Middle frontal gyrus (tissue), 1 donor: Measurements from ENCODE around the gene PSENEN.
A peak's percentile ranks its signal among the peaks of the same experiment; 100 is the strongest.

Experiments
- DNase-seq: peaks from one replicate; pipeline ENCODE4 v3.0.0-alpha.2; 2015; ENCODE audit warnings: low spot score; ENCODE audit errors: extremely low spot score

PSENEN gene, protein sequence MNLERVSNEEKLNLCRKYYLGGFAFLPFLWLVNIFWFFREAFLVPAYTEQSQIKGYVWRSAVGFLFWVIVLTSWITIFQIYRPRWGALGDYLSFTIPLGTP

DNA sequence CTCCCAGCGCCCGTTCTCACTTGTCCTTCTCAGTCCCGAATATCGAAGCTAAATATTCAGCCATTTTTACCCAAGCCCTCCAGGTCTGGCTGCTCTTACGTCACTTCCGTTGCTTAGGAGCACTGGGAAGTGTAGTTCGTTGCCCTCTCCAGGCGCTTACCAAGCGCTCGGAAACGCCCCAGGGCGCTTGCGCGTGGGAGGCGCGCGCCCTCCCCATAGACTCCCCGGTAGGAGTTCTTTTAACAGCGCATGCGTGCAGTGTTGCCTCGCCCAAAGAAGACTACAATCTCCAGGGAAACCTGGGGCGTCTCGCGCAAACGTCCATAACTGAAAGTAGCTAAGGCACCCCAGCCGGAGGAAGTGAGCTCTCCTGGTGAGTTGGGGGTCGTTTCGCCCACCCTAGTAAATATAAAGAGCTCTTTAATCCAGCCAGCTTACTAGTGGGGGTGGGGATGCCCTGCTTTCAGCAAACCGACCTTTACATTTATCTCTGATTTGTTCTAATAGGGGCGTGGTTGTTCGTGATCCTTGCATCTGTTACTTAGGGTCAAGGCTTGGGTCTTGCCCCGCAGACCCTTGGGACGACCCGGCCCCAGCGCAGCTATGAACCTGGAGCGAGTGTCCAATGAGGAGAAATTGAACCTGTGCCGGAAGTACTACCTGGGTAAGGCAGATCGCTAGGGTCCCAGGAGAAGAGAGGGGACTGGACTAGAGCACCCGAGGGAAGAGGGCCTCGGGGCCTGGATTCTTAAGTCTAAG lies at the start of gene PSENEN, which contains the start of gene U2AF1L4:
Gene PSENEN (plus strand): TSS at position 324 of the 759 bp plus-strand sequence. CDS start 280 bp downstream, at position 604.
Gene U2AF1L4 (minus strand): TSS at position 91 of the 759 bp plus-strand sequence. CDS start 27 bp downstream, at position 64.
- peak; percentile 99 for DNase-seq

DNA sequence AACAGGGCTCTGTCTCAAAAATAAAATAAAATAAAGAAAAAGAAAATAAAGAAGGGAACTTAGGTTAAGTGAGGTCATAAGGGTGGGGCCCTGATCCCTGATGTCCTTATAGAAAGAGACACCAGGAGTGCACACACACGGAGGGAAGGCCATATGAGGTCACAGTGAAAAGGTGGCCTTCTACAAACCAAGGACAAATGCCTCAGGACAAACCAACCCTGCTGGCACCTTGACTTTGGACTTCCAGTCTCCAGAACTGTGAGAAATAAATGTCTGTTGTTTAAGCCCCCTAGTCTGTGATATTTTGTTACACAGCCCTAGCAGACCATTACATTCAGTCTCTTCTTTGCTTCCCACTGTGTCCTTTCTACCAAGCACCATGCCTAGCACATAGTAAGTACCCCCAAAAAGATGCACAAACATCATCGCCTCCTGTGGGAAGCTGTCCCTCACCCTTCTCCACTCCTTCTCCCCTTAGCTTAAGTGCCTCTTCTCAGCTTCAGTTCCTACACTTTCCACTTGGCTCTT lies 49.5 kb upstream of the PSENEN start:
- DNase-seq: no peak

DNA sequence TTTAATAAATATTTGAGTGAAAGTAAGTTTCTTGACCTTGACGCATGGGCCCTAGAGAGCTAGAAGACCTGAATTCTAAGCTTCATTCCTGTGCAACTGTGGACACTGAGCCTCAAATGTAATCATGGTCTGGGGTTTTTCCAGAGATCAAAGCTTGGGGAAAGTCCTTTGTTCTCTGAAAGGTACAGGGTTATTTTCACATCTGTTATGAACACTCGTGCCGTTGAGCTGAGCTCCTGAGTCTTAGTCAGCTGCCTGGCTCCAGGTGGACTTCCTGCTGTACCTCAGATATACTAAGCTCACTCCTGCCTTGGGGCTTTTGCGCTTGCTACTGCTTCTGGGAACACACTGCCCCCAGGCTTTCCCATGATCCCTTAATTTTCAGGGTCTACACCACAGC lies 48.6 kb upstream of the PSENEN start:
- DNase-seq: no peak

DNA sequence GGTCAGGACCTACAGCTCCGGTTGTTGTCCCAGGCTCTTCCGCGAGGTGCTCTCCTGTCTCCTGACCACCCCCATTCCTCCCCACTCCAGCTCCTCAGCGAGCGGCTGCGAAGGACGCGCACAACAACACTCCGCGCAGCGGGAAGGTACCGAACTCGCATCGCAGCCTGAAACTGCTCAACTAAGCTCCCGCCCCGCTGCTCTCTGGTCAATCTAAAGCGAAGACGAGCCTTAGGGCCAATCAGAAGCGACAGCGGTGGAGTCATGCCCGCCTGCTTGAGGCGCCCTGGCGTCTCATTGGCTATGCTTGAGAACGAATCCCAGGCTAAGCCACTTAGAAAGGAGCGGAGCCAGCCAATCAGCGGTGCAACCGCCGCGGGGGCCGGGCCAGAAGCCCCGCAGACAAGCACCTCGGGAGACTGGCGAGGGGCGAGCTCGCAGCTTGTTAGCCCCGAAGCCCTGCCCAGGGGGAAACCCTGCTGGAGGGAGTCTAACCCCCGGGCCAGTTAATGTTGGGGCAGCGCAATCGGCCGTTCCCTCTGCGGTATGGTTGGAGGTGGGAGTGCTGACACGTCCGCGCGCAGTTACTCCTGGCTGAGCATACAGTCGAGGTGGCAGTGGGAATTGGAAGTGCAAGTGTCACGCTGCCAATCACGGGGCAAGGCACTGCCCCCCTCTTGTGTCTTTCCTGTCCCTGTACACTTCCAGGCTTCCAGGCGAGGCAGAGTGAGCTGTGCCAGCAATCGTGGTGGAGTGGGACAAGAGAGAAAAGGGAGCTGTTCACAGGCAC lies 43.0 kb upstream of the PSENEN start:
- peak; percentile 98 for DNase-seq

DNA sequence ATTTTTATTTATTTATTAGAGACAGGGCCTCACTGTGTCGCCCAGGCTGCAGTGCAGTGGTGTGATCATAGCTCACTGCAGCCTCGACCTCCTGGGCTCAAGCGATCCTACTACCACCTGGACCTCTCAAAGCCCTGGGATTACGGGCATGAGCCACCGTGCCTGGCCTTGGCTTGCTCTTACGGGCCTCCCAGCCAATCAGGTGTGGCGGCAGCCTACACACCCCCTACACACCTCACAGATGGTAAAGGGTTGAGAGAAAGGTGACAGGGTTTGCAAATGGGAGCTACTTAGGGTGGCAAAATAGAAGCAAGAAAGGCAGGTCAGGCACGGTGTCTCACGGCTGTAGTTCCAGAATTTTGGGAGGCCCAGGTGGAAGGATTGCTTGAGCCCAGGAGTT lies 42.1 kb upstream of the PSENEN start:
- no peak for DNase-seq

DNA sequence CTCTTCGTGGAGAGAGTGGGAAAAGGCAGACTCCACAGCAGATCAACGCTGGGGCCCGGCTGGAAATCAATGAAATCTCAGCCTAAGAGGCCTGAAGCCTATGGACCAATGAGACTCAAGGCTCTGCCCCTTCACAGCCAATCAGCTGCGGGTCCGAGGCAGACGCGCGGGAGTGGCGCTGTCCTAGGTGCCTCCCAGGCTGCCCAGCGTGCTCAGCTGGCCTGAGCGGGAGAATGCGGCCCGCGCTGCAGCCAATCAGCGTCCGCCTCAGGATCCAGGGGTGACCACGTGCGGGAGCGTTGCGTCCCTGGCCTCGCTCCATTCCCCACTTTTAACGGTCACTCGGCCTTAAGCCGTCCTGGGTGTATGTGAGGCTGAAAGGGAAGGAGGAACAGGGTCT lies 41.2 kb upstream of the PSENEN start, which contains the start of gene ZBTB32:
Gene ZBTB32 (plus strand): TSS at position 341 of the 400 bp plus-strand sequence. CDS start 10,069 bp downstream, outside the sequence.
- no peak for DNase-seq

DNA sequence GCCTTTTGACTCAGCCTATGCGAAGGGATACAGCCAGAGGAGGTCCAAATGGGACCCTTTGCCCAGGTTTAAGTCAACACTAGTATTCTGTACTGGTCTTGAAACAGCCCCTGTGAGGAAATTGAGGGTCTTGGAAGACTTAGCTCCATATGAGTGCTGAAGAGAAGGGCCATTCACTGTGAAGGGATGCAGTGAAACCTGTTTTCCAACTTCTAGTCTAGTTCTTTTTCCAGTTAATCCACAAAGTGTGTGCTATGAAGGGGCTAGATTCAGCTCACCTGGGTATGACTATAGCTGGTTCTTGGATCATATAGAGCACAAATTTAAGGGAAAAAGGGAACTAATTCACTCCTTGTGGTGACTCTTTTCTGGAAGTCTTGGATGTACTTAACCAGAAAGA lies 37.1 kb upstream of the PSENEN start:
- no peak for DNase-seq

DNA sequence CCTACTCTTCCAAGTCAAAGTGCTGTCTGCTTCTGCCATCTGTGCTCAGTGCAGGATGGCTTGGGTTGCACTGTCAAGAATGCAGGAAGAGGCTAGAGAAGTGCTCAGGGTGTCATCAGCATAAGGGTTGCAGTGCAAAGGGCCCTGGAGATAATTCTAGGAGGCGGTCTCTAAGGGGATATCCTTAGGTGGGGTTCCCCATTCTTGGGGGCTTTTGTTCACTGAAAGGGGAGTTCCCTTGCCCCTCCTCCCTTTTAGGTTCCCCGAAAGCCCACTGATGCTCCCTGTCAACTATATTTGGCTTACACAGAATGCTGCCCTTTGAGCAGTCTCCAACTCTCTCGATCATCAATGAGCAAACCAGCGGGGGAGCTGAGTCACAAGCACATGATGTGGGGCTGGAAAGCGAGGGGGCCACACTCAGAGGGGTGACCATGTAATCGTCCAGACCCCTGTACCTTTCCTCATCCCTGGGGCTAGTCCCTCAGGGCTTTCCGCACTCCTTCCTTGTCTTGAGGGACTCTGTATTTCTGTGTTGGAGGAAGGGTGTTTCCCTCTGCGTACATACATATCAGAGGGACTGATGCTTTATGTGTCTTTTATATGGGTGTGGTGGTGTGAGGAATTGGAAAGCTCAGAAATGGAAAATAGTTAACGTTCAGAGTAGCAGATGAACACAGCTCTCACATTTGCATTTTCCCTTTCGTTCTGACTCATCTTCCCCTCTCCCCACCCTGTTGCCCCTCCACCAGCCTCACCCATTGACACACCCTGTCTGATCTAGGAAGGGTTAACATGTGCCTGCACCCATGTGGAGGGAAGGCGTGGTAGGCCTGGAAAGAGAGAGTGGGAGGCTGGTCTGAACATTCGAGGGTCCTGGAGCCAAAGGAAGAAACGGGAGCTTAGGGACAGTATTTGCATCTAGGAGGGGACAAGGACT lies 34.4 kb upstream of the PSENEN start:
- no peak for DNase-seq

DNA sequence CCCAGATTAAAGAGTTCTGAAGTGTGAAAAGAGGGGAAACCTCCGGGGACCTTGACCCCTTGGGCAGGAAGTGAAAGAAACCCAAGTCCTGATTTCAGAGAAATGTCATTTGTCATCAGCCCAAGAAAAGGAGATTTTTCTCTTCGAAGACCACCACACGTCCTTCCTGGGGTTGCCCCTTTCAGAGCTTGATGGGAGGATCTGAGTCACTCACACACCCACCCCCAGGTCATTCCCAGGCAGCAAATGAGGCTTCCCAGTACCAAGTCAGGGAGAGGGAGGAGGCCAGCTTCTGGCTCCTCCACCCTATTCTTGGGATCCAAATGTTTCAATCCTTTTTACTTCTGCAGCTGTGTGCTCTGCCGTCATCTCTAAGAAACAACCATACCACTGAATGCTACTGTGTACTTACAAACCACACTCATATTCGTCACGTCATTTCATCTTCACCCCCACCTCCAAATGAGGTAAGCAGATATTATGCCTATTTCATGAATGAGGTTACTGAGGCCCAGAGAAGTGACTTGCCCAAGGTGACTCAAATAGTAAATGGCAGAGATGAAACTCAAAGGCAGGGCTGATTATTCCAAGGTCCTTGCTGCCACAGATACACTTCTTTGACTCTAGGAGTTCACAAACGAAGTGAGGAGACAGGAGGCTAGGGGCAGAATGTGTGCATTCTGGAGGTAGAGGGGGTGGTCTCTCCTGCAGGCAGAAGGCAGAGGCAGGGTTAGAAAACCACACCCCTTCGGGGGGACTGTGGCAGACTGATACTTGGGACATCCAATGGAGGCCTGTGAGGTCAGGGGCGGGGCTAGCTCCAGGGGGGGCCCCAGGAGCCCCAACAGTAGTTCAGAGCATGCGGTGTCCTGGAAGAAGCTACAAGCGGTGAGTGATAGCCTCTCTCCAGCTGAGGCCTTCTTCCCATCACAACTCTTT lies 32.6 kb upstream of the PSENEN start:
- DNase-seq: no peak

DNA sequence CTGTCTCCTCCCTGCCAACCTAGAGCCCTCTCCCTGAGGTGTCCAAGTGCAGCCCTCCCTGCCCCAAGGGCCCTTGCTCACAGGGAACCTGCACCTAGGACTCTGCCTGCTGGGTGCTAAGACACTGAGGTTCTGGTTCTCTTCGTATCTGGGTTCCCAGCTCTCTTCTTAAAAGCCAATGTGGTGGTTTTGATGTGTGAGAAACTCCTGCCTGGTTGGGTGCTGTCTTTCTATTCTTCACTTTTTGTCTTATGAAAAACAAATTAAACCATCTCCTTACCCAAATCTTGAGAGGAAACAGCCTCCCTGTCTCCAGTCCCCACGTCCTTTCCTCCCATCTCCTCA lies 32.0 kb upstream of the PSENEN start:
- no peak for DNase-seq

DNA sequence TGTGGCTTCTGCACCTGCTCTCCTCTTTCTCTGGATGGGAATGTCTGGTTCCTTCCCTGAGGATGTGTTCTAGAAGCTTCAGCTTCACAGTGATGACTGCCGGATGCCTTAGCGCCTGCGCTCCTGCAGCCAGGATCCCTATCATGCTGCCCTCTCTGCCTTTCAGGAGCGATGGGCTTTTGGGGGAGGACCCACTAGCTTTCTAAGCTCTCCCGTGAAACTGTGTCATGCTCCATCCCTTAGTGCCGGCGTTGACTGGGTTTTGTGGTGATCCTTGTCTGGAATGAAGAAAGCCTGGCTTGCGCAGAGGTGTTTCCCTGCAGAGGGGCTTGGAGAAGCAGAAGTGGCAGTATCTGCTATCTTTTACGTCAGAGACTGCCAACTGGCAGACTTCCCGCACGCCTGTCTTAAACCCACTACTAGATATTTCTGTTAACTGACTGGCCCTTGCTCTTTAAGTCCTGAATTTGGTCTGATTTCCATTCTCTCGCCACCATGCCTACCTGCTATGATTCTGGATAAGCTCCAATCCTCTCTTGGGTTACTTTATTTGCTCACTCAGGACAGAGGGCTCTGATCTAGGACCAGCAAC lies 31.5 kb upstream of the PSENEN start:
- DNase-seq: no peak

DNA sequence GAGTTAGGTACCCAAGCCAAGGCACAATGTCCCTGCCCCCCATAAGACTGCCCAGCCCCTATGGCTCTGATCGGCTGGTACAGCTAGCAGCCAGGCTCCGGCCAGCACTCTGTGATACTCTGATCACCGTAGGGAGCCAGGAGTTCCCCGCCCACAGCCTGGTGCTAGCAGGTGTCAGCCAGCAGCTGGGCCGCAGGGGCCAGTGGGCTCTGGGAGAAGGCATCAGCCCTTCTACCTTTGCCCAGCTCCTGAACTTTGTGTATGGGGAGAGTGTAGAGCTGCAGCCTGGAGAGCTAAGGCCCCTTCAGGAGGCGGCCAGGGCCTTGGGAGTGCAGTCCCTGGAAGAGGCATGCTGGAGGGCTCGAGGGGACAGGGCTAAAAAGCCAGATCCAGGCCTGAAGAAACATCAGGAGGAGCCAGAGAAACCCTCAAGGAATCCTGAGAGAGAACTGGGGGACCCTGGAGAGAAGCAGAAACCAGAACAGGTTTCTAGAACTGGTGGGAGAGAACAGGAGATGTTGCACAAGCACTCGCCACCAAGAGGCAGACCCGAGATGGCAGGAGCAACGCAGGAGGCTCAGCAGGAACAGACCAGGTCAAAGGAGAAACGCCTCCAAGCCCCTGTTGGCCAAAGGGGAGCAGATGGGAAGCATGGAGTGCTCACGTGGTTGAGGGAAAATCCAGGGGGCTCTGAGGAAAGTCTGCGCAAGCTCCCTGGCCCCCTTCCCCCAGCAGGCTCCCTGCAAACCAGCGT lies 30.7 kb upstream of the PSENEN start:
- DNase-seq: no peak

DNA sequence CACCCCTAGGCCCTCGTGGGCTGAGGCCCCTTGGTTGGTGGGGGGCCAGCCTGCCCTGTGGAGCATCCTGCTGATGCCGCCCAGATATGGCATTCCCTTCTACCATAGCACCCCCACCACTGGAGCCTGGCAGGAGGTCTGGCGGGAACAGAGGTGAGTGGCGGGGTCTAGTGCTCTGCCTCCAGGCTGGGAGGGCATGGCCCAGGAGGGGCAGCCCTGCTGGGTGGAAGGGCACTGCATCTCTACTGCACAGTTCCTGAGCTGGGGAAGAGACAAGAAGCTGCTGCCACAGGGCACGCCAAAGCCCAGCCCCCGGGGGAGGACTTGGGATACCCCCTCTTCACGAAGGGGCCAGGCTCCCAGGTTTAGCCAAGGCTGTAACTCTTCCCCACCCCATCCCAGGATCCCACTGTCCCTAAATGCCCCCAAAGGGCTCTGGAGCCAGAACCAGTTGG lies 30.1 kb upstream of the PSENEN start:
- no peak for DNase-seq

DNA sequence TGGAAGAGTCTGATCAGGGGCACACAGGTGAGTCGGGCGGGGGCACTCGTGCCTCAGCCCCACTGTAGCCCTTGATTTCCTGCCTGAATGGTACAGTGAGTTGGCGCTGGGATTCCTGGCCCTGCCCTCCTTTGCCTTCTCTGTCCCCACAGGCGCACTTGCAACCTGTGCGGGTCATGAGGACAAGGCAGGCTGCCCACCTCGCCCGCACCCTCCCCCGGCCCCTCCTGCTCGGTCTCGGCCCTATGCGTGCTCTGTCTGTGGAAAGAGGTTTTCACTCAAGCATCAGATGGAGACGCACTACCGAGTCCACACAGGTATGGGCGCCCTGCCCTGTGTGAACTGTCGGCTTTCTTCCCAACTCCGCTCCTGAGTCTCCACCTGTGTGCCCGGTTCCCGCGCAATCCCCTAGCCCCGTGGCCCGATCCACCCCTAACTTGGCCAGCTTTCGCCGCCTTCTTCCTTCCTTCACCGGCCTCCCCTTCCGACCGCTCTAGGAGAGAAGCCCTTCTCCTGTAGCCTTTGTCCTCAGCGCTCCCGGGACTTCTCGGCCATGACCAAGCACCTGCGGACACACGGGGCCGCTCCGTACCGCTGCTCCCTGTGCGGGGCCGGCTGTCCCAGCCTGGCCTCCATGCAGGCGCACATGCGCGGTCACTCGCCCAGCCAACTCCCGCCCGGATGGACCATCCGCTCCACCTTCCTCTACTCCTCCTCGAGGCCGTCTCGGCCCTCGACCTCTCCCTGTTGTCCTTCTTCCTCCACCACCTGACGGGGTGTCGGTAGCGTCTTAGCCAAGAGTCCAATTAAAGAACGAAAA lies 29.3 kb upstream of the PSENEN start:
- DNase-seq: no peak

DNA sequence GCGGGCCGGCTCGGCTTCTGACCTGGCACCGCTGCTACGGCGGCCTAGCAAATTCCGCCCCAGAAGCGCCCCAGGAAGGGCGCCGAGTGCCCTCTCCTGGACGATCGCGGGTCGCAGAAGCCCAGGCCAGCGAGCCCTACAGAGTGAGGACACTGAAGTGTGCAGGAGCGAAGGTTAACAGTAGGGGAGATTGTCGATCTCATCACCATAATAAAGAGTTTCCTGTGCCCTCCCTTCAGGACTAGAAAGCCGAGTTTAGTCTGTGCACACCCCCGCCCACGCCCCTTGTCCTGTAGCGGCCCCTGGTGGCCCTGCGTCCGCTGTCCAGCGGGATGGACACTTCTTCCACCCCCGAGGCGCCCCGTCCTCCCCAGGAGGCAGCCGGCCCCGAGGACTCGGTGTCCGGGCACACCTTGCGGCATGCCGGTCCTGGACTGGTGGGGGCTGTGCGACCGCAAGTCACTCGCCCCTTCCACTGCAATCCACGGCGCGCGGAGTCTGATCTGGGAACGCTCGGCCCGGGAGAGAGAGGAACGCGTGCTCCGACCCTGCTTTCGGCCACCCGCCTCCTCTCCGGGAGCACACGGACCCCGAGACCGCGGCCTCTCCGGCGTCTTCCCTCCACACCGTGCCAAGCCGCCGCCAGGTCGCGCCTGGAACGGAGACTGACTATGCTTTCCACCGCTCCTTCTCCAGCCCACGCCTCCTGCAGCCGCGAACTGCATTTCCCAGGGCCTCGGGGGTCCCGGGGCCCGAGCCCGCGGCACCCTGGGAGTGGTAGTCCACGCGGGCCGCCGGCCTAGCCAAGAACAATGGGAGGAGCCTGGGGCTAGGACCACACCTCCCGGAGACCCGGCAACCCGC lies 28.4 kb upstream of the PSENEN start:
- peak; percentile 92 for DNase-seq

DNA sequence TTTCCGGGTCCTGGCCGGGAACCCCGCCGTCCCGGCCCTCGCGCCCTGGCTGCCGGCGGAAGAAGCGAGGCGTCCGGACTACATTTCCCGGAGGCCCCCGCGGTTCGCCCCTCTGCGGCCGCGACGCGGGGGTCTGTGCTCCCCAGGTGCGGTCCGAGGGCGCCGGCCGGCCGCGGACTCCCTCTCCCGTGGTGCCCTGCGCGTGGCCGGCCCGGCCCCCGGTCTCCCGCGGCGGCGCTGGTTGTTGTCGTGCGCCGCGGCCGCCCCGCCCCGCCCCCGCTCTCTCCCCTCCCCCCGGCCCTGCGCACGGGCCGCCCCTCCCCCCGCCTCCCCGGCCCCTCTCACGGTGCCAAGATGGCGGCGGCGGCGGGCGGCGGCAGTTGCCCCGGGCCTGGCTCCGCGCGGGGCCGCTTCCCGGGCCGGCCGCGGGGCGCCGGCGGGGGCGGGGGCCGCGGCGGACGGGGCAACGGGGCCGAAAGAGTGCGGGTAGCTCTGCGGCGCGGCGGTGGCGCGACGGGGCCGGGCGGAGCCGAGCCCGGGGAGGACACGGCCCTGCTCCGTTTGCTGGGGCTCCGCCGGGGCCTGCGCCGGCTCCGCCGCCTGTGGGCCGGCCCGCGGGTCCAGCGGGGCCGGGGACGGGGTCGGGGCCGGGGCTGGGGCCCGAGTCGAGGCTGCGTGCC lies 27.6 kb upstream of the PSENEN start, which contains the start of gene KMT2B:
Gene KMT2B (plus strand): TSS at position 339 of the 680 bp plus-strand sequence. CDS start 16 bp downstream, at position 355.
- no peak for DNase-seq
